GM21360 (cell line): ENCODE measurements around the gene SPATA6L.

Experiments
- ATAC-seq: cut with Tn5 transposase; IDR thresholded peaks from one replicate; pipeline ENCODE4 v1.9.1; 2021; ENCODE audit warnings: mild to moderate bottlenecking, moderate library complexity; ENCODE audit not compliant: unreplicated experiment

The SPATA6L gene

DNA sequence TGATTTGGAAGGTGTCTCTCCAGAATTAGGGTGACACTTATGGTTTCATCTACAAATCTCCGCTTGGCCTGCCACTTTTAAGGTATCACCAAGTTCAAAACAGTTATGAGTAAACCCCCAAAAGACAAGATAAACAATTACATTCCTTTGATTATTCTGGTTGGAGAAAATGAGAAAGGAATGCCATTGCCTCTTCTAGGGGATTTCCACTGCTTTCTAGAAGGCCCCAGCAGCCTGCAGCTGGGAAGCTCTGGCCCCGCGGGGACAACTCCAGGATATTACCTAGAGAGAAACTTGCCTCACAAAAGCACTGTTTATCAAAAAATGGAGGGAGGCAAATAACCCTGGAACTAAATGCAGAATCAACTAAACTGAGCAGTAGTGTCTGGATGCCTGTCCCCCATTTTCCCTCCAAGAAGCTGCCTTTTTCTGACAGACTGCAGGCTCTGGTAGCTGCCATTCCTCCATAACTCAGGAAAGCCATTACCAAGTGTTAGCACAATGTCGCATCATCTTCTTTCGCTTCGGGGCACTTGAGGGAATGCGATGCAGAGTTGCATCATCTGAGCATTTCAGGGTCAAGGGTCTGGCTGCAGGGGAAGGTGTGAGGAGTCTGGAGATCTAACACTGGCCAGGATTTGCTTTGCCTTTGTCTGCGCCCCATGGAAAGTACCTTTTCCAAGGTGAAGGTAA, 75.7 kb downstream of the SPATA6L start:
- no peak for ATAC-seq

GRCh38 chr9:4588721-4589120, 77.6 kb downstream of the SPATA6L start:
- no peak for ATAC-seq

DNA sequence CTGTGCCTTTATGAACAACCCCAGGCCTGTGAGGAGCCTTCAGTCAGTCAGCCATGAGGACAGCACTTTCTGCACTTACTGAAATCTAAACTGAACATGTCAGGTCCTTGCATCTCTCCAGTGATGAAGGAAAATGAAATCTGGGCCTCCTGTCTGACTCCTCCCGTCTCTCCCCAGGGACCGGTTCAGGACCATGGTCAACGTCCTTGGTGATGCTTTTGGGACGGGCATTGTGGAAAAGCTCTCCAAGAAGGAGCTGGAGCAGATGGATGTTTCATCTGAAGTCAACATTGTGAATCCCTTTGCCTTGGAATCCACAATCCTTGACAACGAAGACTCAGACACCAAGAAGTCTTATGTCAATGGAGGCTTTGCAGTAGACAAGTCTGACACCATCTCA, 81.1 kb downstream of the SPATA6L start:
- ATAC-seq, result no peak

DNA sequence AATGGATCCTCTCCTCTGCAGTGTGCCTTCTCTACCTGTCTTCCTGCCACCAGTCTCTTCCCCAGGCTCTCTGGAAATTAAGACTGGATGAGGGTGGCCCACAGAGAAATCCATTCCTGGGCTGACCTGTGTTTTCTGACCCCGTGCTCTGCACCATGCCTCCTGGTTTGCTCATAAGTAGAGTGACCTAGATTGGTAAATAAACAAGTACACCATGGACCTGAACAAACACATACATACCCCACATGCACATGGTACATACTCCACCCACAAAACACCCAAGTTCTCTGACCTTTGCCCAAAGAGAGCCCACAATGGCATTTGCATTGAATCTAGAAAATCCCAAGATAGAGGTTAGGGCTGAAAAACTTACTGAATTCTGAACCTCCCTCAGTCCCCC, 81.6 kb downstream of the SPATA6L start:
- ATAC-seq, result no peak

GRCh38 chr9:4583001-4583400, 83.3 kb downstream of the SPATA6L start:
- ATAC-seq, result no peak

DNA sequence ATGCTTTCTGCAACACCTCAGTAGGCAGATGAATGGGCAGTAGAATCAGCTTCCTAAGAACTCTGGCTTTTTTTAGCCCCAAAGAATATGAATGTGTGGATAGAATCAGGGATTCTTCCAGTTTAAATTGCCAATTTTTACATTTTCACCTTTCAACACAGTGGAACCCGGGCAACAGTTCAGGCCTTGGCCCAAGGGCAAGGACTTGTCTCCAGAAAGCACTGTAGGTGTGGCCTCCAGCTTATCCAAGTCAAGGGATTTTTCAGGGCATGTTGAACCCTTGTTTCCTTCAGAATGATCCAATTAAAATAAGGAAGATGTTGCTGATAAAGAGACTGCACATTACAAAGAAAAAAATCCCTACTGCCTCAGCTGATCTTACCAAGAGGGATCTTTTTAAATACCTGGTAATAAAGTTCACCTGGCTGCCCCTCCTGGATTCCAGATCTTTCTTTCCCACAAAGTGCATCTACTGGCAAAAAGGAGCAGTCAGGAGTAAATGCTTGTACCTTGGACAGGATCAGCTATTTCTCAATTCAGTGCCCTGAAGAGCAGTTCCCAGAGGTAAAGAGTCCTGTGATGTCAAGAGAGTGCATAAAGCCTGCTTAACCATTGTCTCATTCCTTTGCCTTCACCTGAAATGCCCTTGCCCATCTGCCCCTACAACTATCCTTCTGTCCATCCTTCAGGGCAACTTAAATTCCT, 84.3 kb downstream of the SPATA6L start:
- ATAC-seq, result no peak

GRCh38 chr9:4581035-4581760, 85.1 kb downstream of the SPATA6L start:
- ATAC-seq, result no peak

- no peak for ATAC-seq
Observed at GRCh38 chr9:4579001-4579400, 87.3 kb downstream of the SPATA6L start.

- no peak for ATAC-seq
Observed at GRCh38 chr9:4576448-4576847, 89.8 kb downstream of the SPATA6L start.

DNA sequence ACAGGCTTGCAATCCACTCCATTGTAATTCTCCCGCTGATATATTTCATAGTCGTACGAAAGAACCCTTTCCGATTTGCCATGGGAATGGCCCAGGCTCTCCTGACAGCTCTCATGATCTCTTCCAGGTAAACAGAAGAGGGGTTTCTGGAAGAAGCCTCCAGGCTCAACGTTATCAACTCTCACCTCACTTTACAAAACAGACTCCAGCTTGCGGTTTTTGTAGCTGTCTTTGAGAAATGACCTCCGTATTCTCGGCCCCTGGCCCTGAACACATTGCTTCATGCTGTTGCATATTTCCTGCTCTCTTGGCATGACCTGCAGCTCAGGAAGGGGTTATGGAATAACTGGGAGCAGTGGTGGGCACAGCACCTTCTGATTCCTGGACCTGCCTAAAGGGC, 90.3 kb downstream of the SPATA6L start:
- no peak for ATAC-seq

GRCh38 chr9:4574657-4575243, 91.5 kb downstream of the SPATA6L start:
- ATAC-seq, result peak; percentile 55

DNA sequence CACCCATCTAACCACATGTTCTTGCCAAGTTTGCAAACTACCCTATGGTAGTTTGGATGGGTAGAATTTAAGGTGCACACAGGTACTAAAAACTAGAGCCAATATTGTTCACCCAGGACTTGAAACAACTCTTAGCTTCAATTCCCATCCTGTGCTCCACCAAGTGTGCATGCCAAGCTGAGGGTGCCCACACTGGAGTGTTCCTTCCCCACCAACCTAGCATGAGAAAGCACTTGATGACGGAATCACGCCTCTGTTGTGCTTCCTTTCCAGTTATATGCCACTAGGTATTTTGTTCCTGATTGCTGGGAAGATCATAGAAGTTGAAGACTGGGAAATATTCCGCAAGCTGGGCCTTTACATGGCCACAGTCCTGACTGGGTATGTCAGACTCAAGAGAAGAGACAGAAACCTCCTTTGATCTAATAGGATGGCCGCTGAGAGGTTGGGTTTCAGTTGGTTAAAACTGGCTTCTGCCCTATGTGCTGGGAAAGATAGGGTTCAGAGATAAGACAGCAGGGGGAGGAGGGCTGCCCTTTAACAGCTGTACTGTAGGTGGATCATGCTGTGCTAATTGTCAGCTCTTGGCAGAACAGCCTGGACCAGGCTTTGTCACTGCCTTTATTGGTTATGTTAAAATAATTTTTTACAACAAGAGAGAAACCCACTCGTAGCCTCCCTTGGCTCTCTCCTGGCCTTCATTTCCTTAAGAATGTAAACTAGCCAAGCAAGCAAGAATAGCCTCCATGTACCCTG, 92.5 kb downstream of the SPATA6L start:
- ATAC-seq, result no peak

- ATAC-seq, result no peak
Observed at GRCh38 chr9:4573176-4573575, 93.1 kb downstream of the SPATA6L start.

DNA sequence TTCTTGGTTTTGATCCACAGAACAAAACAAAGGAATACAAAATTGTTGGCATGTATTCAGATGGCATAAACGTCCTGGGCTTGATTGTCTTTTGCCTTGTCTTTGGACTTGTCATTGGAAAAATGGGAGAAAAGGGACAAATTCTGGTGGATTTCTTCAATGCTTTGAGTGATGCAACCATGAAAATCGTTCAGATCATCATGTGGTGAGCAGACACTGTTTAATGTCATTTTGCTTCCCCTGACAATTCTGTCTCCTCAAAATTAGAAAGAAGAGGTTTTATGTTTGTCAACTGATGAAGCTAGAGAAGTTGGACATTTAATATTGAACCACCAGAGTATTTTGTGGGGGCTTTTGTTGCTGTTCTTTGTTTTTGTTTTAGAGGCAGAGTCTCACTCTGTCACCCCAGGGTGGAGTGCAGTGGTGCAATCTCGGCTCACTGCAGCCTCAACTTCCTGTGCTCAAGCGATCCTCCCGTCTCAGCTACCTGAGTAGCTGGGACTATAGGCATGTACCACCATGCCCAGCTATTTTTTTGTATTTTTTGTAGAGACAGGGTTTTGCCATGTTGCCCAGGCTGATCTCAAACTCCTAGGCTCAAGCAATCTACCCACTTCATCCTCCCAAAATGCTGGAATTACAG, 94.0 kb downstream of the SPATA6L start:
- no peak for ATAC-seq

DNA sequence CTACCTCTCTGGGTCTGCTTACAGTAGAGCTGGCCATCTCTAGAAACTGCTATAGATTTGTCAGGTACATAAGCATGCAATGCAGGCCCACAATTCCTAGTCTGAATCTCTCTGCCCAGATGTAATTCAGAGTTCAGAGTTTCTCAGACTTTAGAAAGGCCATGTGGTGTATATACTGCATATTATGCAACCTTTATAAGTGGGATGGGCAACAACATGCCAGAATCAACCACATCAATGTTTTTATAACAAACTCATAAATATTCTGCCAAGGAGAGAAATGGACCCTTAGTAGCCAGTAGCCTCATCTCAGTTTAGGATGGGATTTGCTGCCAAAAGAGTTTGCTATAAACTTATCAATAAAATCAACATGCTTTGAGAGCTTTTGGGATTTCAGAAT, 97.2 kb downstream of the SPATA6L start:
- ATAC-seq, result no peak

DNA sequence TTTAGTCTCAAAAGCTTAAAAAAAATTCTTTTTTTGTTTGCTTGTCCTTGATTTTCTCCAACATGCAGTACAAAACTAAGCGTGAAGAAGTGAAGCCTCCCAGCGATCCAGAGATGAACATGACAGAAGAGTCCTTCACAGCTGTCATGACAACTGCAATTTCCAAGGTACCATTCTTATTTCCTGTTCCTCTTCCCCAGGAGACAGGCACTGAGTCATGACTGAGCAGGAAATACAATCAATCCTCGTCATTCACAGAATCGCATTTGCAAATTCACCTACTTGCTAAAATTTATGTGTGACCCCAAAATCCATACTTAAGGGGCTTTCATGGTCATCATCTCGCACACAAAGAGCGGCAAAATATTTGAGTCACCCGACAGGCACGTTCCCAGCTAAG, 98.7 kb downstream of the SPATA6L start:
- no peak for ATAC-seq

GRCh38 chr9:4566806-4567205, 99.5 kb downstream of the SPATA6L start:
- ATAC-seq, result no peak

GRCh38 chr9:4563105-4563504, 103.2 kb downstream of the SPATA6L start:
- ATAC-seq, result no peak

DNA sequence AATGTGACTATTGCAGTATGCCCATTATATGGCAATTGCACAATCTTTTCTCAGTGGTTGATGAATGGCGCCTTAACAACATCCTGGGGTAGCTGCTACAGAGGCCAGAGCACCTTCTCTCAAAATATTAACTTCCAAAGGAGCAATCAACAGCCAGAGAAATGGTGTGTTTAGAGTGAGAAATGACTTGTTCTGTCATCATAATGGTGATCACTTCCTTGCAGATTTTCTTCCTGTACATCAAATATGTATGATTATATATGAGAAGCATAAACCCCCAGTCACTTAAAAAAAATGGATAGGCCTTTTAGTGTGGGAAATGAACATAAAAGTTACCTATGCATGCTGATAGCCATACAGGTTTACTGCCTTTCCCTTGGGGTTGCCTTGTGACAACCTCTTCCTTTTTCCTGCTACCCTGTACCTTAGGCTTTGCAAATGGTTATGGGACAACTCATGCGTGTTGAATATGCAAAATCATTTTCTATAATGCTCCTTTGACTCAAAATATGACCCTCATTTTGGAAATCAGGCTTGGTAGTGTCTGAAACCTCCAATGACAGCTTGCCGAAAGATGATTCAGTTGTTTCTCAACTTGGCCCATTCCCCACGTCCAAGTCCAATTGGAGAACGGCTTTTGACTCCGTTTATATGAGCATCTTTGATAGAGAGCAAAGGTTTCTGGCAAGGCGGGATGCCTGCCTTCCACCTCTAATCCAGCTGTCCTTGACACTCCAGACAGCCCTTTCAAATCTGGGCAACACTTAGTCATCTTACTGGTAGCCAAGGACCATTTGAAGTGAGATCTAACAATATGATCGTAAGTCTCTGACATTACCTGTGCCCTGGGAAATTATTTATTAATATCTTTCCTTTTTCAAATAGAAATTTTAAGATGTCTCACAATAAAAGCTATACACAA, 106.8 kb downstream of the SPATA6L start:
- peak; percentile 84 for ATAC-seq
